K562 (cell line): ENCODE results near the gene FGF11. TPM values are rescaled to one million over a fixed set of nuclear protein-coding genes. Genes with fewer than 3 reads are reported as not detected.

ENCODE experiments used
- CREB1 ChIP-seq, 2 experiments: sonication (generic) in 1 of 2; formaldehyde crosslinking in 1 of 2; IDR thresholded peaks; 2 replicates each; pipeline versions ENCODE4 v1.6.1 to v1.8.0; 2012 to 2022; ENCODE audit warnings: inconsistent platforms in 1 of 2, mild to moderate bottlenecking in 1 of 2, missing genetic modification reagents in 1 of 2, moderate library complexity in 1 of 2
- HDGF ChIP-seq: fragments of 450-650 bp; IDR thresholded peaks from 2 replicates; pipeline ENCODE4 v1.6.1; 2016
- HMBOX1 ChIP-seq: sonication (generic); IDR thresholded peaks from 2 replicates; pipeline ENCODE4 v1.6.1; 2016
- HOXB6 ChIP-seq: fragments of 250-450 bp; sonication (Bioruptor Pico); IDR thresholded peaks from 2 replicates; pipeline ENCODE4 v1.5.1; 2022; ENCODE audit warnings: mild to moderate bottlenecking, borderline replicate concordance
- MEIS2 ChIP-seq: fragments of 450-650 bp; IDR thresholded peaks from 2 replicates; pipeline ENCODE4 v1.6.1; 2014; ENCODE audit warnings: mild to moderate bottlenecking; ENCODE audit not compliant: partially characterized antibody
- MTF1 ChIP-seq: fragments of 250-450 bp; sonication (Bioruptor Pico); IDR thresholded peaks from 2 replicates; pipeline ENCODE4 v1.9.0; 2021; ENCODE audit warnings: moderate library complexity, mild to moderate bottlenecking, inconsistent platforms, borderline replicate concordance
- PHB ChIP-seq: fragments of 250-450 bp; sonication (Bioruptor Pico); IDR thresholded peaks from 2 replicates; pipeline ENCODE4 v1.5.0; 2021
- RCOR1 ChIP-seq, 2 experiments: IDR thresholded peaks; 2 replicates each; pipeline ENCODE4 v1.6.1; 2012; ENCODE audit warnings: low read depth in 2 of 2, low read length in 2 of 2, borderline replicate concordance in 1 of 2, improper control_type of control experiment in 1 of 2
- SIX5 ChIP-seq, 2 experiments: IDR thresholded peaks; 2 replicates each; pipeline ENCODE4 v1.6.1; 2011; ENCODE audit warnings: low read length in 2 of 2, borderline replicate concordance in 1 of 2, low read depth in 1 of 2, mild to moderate bottlenecking in 1 of 2, moderate library complexity in 1 of 2; ENCODE audit not compliant: insufficient read depth in 1 of 2
- SOX6 ChIP-seq: fragments of 450-650 bp; IDR thresholded peaks from 2 replicates; pipeline ENCODE4 v1.6.1; 2014; ENCODE audit warnings: mild to moderate bottlenecking
- SRSF1 ChIP-seq: fragments of 200-400 bp; formaldehyde crosslinking; IDR thresholded peaks from 2 replicates; pipeline ENCODE4 v1.6.1; 2017; ENCODE audit warnings: mild to moderate bottlenecking, low read depth, low read length, moderate library complexity
- TAL1 ChIP-seq: fragments of 450-650 bp; IDR thresholded peaks from 2 replicates; pipeline ENCODE4 v1.6.1; 2016; ENCODE audit warnings: mild to moderate bottlenecking
- TCF15 ChIP-seq: fragments of 250-450 bp; sonication (Bioruptor Pico); IDR thresholded peaks from 2 replicates; pipeline ENCODE4 v1.8.0; 2022; ENCODE audit warnings: moderate library complexity, mild to moderate bottlenecking, inconsistent platforms
- XRCC3 ChIP-seq: fragments of 450-650 bp; IDR thresholded peaks from 2 replicates; pipeline ENCODE4 v1.6.1; 2017; ENCODE audit warnings: mild to moderate bottlenecking, moderate library complexity
- ZNF232 ChIP-seq: sonication (generic); formaldehyde crosslinking; IDR thresholded peaks from 2 replicates; pipeline ENCODE4 v1.8.0; 2022; ENCODE audit warnings: mild to moderate bottlenecking, missing genetic modification reagents
- ZNF24 ChIP-seq: fragments of 450-650 bp; IDR thresholded peaks from 2 replicates; pipeline ENCODE4 v1.6.1; 2016
- ZNF436 ChIP-seq: fragments of 250-450, 450-650 bp; sonication (Bioruptor Pico); formaldehyde crosslinking; IDR thresholded peaks from 2 replicates; pipeline ENCODE4 v1.7.0; 2020; ENCODE audit warnings: mild to moderate bottlenecking
- ZNF655 ChIP-seq: fragments of 250-450 bp; sonication (Bioruptor Pico); IDR thresholded peaks from 2 replicates; pipeline ENCODE4 v1.5.0; 2021
- polyA plus RNA-seq, 8 experiments: library from polyadenylated mRNA; depleted of rRNA in 4 of 8; stranded (reverse) in 5 of 8; unstranded in 3 of 8; fragments of >200 nt; fragmentation: Nextera tagmentation in 2 of 8; fragmentation: Illumina TruSeq in 1 of 8; extraction: Ambion mirVana in 2 of 8; extraction: Trizol in 1 of 8; gene quantifications; 2 replicates each; pipeline versions ENCODE4 v1.2.1 to v1.2.3, GENCODE V29; 2011 to 2014; ENCODE audit warnings: inconsistent platforms in 1 of 8, missing spikeins in 1 of 8
- total RNA-seq, 7 experiments: library from RNA; depleted of rRNA in 6 of 7; stranded (reverse); fragments of >200 nt in 6 of 7; fragmentation: Illumina TruSeq in 2 of 7; extraction: Trizol in 2 of 7; gene quantifications; 2 replicates each; pipeline versions ENCODE4 v1.2.1 to v1.2.3, GENCODE V29; 2011 to 2021; ENCODE audit warnings: low replicate concordance in 1 of 7
- TF ChIP-seq, protein P1 (sequence below): sonication (generic); formaldehyde crosslinking; IDR thresholded peaks from 2 replicates; pipeline ENCODE4 v1.8.0; 2022; ENCODE audit warnings: missing genetic modification reagents, mild to moderate bottlenecking, moderate library complexity, borderline replicate concordance
- TF ChIP-seq, protein P2 (sequence below): sonication (generic); formaldehyde crosslinking; IDR thresholded peaks from 2 replicates; pipeline ENCODE4 v1.9.0; 2022; ENCODE audit warnings: mild to moderate bottlenecking, missing genetic modification reagents

Gene FGF11
- total and polyA plus RNA-seq, 9 of the 15 experiments (the other 6 are each of a cell fraction or from before 2014, with no cell fraction given) = 1.2 to 7.5 (median 3.0) TPM

DNA sequence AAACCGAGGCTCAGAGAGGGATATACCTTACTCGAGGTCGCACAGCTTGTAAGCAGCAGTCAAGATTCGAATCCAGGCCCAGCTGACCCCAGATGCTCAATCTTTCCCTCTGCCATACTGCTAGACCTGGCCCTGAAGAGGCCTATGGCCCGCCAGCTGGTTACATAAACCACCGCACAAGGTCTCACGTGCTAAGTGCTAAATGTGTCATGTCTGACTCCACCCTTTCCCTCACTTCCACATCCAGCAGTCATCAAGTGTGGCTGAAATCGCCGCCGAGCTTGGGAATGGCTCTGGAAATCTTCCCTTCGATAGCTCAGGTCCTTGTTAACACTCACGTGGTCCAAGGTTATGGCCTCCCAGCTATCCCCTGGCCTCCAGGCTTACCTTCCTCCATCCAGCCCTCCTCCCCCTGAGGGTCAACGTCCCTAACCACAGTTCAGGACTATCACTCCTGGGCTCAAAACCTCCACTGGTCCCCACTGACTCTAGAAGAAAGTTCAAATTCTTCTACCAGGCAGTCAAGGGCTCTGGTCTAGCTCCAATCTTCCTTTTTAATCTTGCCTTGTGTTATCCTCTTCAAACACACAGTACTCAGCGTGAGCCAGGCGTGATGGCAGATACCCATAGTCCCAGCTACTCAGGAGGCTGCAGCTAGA lies 36.6 kb downstream of the FGF11 start (continued):
- no peak for TF ChIP-seq SRSF1
- no peak for TF ChIP-seq ZNF655
- peak; percentile 71 for TF ChIP-seq TAL1
- peak; percentile 8; the same call in 1 of the 2 replicates for TF ChIP-seq SOX6
- TF ChIP-seq MTF1 (CRISPR knock-in tag) = no peak
- TF ChIP-seq, protein P1, sequence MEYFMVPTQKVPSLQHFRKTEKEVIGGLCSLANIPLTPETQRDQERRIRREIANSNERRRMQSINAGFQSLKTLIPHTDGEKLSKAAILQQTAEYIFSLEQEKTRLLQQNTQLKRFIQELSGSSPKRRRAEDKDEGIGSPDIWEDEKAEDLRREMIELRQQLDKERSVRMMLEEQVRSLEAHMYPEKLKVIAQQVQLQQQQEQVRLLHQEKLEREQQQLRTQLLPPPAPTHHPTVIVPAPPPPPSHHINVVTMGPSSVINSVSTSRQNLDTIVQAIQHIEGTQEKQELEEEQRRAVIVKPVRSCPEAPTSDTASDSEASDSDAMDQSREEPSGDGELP (CRISPR knock-in tag) = peak; percentile 93
- peak; percentile 72 for TF ChIP-seq HMBOX1
- TF ChIP-seq HDGF = no peak
- TF ChIP-seq, protein P2, sequence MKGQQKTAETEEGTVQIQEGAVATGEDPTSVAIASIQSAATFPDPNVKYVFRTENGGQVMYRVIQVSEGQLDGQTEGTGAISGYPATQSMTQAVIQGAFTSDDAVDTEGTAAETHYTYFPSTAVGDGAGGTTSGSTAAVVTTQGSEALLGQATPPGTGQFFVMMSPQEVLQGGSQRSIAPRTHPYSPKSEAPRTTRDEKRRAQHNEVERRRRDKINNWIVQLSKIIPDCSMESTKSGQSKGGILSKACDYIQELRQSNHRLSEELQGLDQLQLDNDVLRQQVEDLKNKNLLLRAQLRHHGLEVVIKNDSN (CRISPR knock-in tag) = peak; percentile 63
- no peak for TF ChIP-seq ZNF436 (CRISPR knock-in tag)
- TF ChIP-seq HOXB6 (CRISPR knock-in tag) = no peak
- TF ChIP-seq TCF15 (CRISPR knock-in tag) = no peak
- no peak for TF ChIP-seq ZNF24
- TF ChIP-seq PHB (CRISPR knock-in tag) = no peak
- no peak for TF ChIP-seq SIX5 (IDR thresholded peaks at IDR 0.05; ENCODE audit: borderline replicate concordance in 1 of 2, insufficient read depth in 1 of 2, low read depth in 1 of 2, low read length in 2 of 2)
- TF ChIP-seq MEIS2 = peak; percentile 18
- TF ChIP-seq CREB1 (IDR thresholded peaks at IDR 0.05) = no peak
- TF ChIP-seq CREB1 (CRISPR knock-in tag; IDR thresholded peaks at IDR 0.05) = 0 out of 2 replicates have a peak, but pooled peaks have one; percentile 49
- no peak for TF ChIP-seq ZNF232 (CRISPR knock-in tag)
- peak in 1 of 2 experiments; percentile 29; a peak in 1 of 4 replicates for TF ChIP-seq RCOR1 (IDR thresholded peaks at IDR 0.05; ENCODE audit: borderline replicate concordance in 1 of 2, low read depth in 2 of 2, low read length in 2 of 2)
- no peak for TF ChIP-seq XRCC3
